Measurements from ENCODE around the gene ARHGAP33.

ARHGAP33 gene

GRCh38 chr19:35730326-35730725 is 45.0 kb upstream of the ARHGAP33 start:
- peaks cover 100% of the 10 kb centered on the region for H3K36me3 ChIP-seq
- H3K9me3 ChIP-seq, result no peaks in the 10 kb centered on the region
- H3K27me3 ChIP-seq, result no peaks in the 10 kb centered on the region
- H3K27ac ChIP-seq, result no peak overlapping the region
- H3K4me1 ChIP-seq (ENCODE audit: control insufficient read depth in 1 of 2, insufficient read depth in 1 of 2, low read depth in 1 of 2, low read length in 1 of 2), result no peaks in the 10 kb centered on the region
- no peak for TF ChIP-seq CTCF (IDR thresholded peaks at IDR 0.05)
- no peak overlapping the region for H3K4me3 ChIP-seq (ENCODE audit: low read depth in 1 of 2, low read length in 1 of 2)

GRCh38 chr19:35731353-35731752 is 44.0 kb upstream of the ARHGAP33 start:
- no peak for TF ChIP-seq CTCF (IDR thresholded peaks at IDR 0.05)
- H3K27me3 ChIP-seq, result no peaks in the 10 kb centered on the region
- H3K4me1 ChIP-seq (ENCODE audit: control insufficient read depth in 1 of 2, insufficient read depth in 1 of 2, low read depth in 1 of 2, low read length in 1 of 2), result no peaks in the 10 kb centered on the region
- no peak overlapping the region for H3K27ac ChIP-seq
- no peak overlapping the region for H3K4me3 ChIP-seq (ENCODE audit: low read depth in 1 of 2, low read length in 1 of 2)
- H3K9me3 ChIP-seq, result no peaks in the 10 kb centered on the region
- H3K36me3 ChIP-seq, result peaks cover 100% of the 10 kb centered on the region

GRCh38 chr19:35731779-35732405 is 43.5 kb upstream of the ARHGAP33 start:
- no peaks in the 10 kb centered on the region for H3K9me3 ChIP-seq
- H3K36me3 ChIP-seq, result peaks cover 100% of the 10 kb centered on the region
- H3K27me3 ChIP-seq, result no peaks in the 10 kb centered on the region
- TF ChIP-seq CTCF (IDR thresholded peaks at IDR 0.05), result no peak
- no peak overlapping the region for H3K27ac ChIP-seq
- no peaks in the 10 kb centered on the region for H3K4me1 ChIP-seq (ENCODE audit: control insufficient read depth in 1 of 2, insufficient read depth in 1 of 2, low read depth in 1 of 2, low read length in 1 of 2)
- H3K4me3 ChIP-seq (ENCODE audit: low read depth in 1 of 2, low read length in 1 of 2), result no peak overlapping the region

GRCh38 chr19:35732540-35733179 is 42.7 kb upstream of the ARHGAP33 start:
- H3K27me3 ChIP-seq, result no peaks in the 10 kb centered on the region
- H3K9me3 ChIP-seq, result no peaks in the 10 kb centered on the region
- H3K4me1 ChIP-seq (ENCODE audit: control insufficient read depth in 1 of 2, insufficient read depth in 1 of 2, low read depth in 1 of 2, low read length in 1 of 2), result no peaks in the 10 kb centered on the region
- TF ChIP-seq CTCF (IDR thresholded peaks at IDR 0.05), result no peak
- H3K4me3 ChIP-seq (ENCODE audit: low read depth in 1 of 2, low read length in 1 of 2), result no peak overlapping the region
- H3K27ac ChIP-seq, result no peak overlapping the region
- peaks cover 100% of the 10 kb centered on the region for H3K36me3 ChIP-seq

GRCh38 chr19:35733180-35734125 is 41.9 kb upstream of the ARHGAP33 start:
- Histone ChIP-seq H3K9me3 (no peaks in the 10 kb centered on the region), H3K4me3 (ENCODE audit: low read depth in 1 of 2, low read length in 1 of 2) (no peak overlapping the region), H3K36me3 (peaks cover 100% of the 10 kb centered on the region), H3K27me3 (no peaks in the 10 kb centered on the region), H3K27ac (no peak overlapping the region), H3K4me1 (ENCODE audit: control insufficient read depth in 1 of 2, insufficient read depth in 1 of 2, low read depth in 1 of 2, low read length in 1 of 2) (no peaks in the 10 kb centered on the region)
- no peak for TF ChIP-seq CTCF (IDR thresholded peaks at IDR 0.05)
